Non-pigmented ciliary epithelial cell (primary cell): Measurements from ENCODE around the gene IGFALS.

Experiments
- DNase-seq: peaks from one replicate; pipeline ENCODE4 v3.0.0-alpha.2; 2010; ENCODE audit warnings: low read depth

IGFALS gene

GRCh38 chr16:1743376-1744337 lies 49.8 kb downstream of the IGFALS start:
- DNase-seq, result no peak

- DNase-seq, result no peak
Observed at GRCh38 chr16:1741553-1742165, 51.8 kb downstream of the IGFALS start.

GRCh38 chr16:1740781-1741490 lies 52.6 kb downstream of the IGFALS start:
- no peak for DNase-seq
